ENCODE results near the gene TMEM63C.

GRCh38 chr14:77266336-77266735, 84.7 kb downstream of the TMEM63C start:
- TF ChIP-seq CTCF (IDR thresholded peaks at IDR 0.05; ENCODE audit: low read length) (no peak), EZH2 (IDR thresholded peaks at IDR 0.05; ENCODE audit: borderline replicate concordance, low read length) (no peak)

Measured in OCI-LY1 (cell line).